ENCODE data around the gene VAMP2.

Gene VAMP2

GRCh38 chr17:8162233-8162996, at the start of gene VAMP2 (continued):
- TF ChIP-seq, protein P1, sequence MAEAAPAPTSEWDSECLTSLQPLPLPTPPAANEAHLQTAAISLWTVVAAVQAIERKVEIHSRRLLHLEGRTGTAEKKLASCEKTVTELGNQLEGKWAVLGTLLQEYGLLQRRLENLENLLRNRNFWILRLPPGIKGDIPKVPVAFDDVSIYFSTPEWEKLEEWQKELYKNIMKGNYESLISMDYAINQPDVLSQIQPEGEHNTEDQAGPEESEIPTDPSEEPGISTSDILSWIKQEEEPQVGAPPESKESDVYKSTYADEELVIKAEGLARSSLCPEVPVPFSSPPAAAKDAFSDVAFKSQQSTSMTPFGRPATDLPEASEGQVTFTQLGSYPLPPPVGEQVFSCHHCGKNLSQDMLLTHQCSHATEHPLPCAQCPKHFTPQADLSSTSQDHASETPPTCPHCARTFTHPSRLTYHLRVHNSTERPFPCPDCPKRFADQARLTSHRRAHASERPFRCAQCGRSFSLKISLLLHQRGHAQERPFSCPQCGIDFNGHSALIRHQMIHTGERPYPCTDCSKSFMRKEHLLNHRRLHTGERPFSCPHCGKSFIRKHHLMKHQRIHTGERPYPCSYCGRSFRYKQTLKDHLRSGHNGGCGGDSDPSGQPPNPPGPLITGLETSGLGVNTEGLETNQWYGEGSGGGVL (tag by site-specific recombination; IDR thresholded peaks at IDR 0.05): peak; percentile 37; the same call in 1 of the 2 replicates
- TF ChIP-seq KLF1 (tag by site-specific recombination; IDR thresholded peaks at IDR 0.05): peak; percentile 48; the same call in 1 of the 2 replicates
- TF ChIP-seq, protein P2, sequence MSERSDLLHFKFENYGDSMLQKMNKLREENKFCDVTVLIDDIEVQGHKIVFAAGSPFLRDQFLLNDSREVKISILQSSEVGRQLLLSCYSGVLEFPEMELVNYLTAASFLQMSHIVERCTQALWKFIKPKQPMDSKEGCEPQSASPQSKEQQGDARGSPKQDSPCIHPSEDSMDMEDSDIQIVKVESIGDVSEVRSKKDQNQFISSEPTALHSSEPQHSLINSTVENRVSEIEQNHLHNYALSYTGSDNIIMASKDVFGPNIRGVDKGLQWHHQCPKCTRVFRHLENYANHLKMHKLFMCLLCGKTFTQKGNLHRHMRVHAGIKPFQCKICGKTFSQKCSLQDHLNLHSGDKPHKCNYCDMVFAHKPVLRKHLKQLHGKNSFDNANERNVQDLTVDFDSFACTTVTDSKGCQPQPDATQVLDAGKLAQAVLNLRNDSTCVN (tag by site-specific recombination; optimal IDR thresholded peaks at IDR 0.05): peak; percentile 45
- no peak for TF ChIP-seq ZNF211 (tag by site-specific recombination; IDR thresholded peaks at IDR 0.05; ENCODE audit: low read depth)
- TF ChIP-seq ZNF791 (tag by site-specific recombination; IDR thresholded peaks at IDR 0.05): no peak
- TF ChIP-seq ZNF514 (tag by site-specific recombination; IDR thresholded peaks at IDR 0.05): no peak
- no peak for TF ChIP-seq ZNF473 (tag by site-specific recombination; IDR thresholded peaks at IDR 0.05)
- peak; percentile 68; the same call in 1 of the 2 replicates for TF ChIP-seq KLF10 (tag by site-specific recombination; IDR thresholded peaks at IDR 0.05)
- TF ChIP-seq, protein P3, sequence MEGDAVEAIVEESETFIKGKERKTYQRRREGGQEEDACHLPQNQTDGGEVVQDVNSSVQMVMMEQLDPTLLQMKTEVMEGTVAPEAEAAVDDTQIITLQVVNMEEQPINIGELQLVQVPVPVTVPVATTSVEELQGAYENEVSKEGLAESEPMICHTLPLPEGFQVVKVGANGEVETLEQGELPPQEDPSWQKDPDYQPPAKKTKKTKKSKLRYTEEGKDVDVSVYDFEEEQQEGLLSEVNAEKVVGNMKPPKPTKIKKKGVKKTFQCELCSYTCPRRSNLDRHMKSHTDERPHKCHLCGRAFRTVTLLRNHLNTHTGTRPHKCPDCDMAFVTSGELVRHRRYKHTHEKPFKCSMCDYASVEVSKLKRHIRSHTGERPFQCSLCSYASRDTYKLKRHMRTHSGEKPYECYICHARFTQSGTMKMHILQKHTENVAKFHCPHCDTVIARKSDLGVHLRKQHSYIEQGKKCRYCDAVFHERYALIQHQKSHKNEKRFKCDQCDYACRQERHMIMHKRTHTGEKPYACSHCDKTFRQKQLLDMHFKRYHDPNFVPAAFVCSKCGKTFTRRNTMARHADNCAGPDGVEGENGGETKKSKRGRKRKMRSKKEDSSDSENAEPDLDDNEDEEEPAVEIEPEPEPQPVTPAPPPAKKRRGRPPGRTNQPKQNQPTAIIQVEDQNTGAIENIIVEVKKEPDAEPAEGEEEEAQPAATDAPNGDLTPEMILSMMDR (tag by site-specific recombination; IDR thresholded peaks at IDR 0.05): no peak
- TF ChIP-seq REPIN1 (tag by site-specific recombination; IDR thresholded peaks at IDR 0.05; ENCODE audit: low read depth): no peak
- no peak for TF ChIP-seq ZNF621 (tag by site-specific recombination; IDR thresholded peaks at IDR 0.05)
- TF ChIP-seq ZBTB21 (tag by site-specific recombination; IDR thresholded peaks at IDR 0.05): no peak
- TF ChIP-seq, protein P4, sequence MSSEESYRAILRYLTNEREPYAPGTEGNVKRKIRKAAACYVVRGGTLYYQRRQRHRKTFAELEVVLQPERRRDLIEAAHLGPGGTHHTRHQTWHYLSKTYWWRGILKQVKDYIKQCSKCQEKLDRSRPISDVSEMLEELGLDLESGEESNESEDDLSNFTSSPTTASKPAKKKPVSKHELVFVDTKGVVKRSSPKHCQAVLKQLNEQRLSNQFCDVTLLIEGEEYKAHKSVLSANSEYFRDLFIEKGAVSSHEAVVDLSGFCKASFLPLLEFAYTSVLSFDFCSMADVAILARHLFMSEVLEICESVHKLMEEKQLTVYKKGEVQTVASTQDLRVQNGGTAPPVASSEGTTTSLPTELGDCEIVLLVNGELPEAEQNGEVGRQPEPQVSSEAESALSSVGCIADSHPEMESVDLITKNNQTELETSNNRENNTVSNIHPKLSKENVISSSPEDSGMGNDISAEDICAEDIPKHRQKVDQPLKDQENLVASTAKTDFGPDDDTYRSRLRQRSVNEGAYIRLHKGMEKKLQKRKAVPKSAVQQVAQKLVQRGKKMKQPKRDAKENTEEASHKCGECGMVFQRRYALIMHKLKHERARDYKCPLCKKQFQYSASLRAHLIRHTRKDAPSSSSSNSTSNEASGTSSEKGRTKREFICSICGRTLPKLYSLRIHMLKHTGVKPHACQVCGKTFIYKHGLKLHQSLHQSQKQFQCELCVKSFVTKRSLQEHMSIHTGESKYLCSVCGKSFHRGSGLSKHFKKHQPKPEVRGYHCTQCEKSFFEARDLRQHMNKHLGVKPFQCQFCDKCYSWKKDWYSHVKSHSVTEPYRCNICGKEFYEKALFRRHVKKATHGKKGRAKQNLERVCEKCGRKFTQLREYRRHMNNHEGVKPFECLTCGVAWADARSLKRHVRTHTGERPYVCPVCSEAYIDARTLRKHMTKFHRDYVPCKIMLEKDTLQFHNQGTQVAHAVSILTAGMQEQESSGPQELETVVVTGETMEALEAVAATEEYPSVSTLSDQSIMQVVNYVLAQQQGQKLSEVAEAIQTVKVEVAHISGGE (tag by site-specific recombination; conservative IDR thresholded peaks at IDR 0.05; ENCODE audit: low read depth): no peak
- no peak for TF ChIP-seq ZNF416 (tag by site-specific recombination; IDR thresholded peaks at IDR 0.05)
- TF ChIP-seq ZNF561 (tag by site-specific recombination; IDR thresholded peaks at IDR 0.05; ENCODE audit: borderline replicate concordance): 0 out of 2 replicates have a peak, but pooled peaks have one; percentile 69
- TF ChIP-seq ZNF426 (tag by site-specific recombination; IDR thresholded peaks at IDR 0.05): no peak
- peak; percentile 54; the same call in 1 of the 2 replicates for TF ChIP-seq YY2 (tag by site-specific recombination; IDR thresholded peaks at IDR 0.05)
- peak; percentile 40; the same call in 1 of the 2 replicates for TF ChIP-seq PBX3 (CRISPR knock-in tag; IDR thresholded peaks at IDR 0.05)
- TF ChIP-seq ZNF626 (tag by site-specific recombination; IDR thresholded peaks at IDR 0.05): no peak
- 0 out of 2 replicates have a peak, but pooled peaks have one; percentile 34 for TF ChIP-seq ZSCAN30 (tag by site-specific recombination; IDR thresholded peaks at IDR 0.05)
- TF ChIP-seq ELK4 (IDR thresholded peaks at IDR 0.05; ENCODE audit: borderline replicate concordance, low read depth, low read length): no peak
- no peak for TF ChIP-seq RBAK (tag by site-specific recombination; IDR thresholded peaks at IDR 0.05)
- no peak for TF ChIP-seq ZNF404 (tag by site-specific recombination; IDR thresholded peaks at IDR 0.05)
- no peak for TF ChIP-seq ZNF16 (tag by site-specific recombination; IDR thresholded peaks at IDR 0.05; ENCODE audit: low read depth)
- TF ChIP-seq ZNF585B (tag by site-specific recombination; IDR thresholded peaks at IDR 0.05): no peak
- no peak for TF ChIP-seq ZNF785 (tag by site-specific recombination; IDR thresholded peaks at IDR 0.05)
- no peak for TF ChIP-seq ZNF560 (tag by site-specific recombination; IDR thresholded peaks at IDR 0.05; ENCODE audit: borderline replicate concordance)

Data from HEK293 (cell line).